HG03159 (cell line): ENCODE measurements around the gene SLC16A3.

Experiments used
- ATAC-seq: cut with Tn5 transposase; IDR thresholded peaks from one replicate; pipeline ENCODE4 v1.9.1; 2021; ENCODE audit warnings: mild to moderate bottlenecking, moderate library complexity; ENCODE audit not compliant: unreplicated experiment

SLC16A3 gene

GRCh38 chr17:82235056-82235774 lies 6.4 kb downstream of the SLC16A3 start:
- ATAC-seq = no peak

- no peak for ATAC-seq
Measured at GRCh38 chr17:82235775-82236141, 6.9 kb downstream of the SLC16A3 start.

GRCh38 chr17:82236142-82236971 lies 7.5 kb downstream of the SLC16A3 start:
- ATAC-seq = no peak

GRCh38 chr17:82237083-82237745 lies 8.4 kb downstream of the SLC16A3 start:
- no peak for ATAC-seq

GRCh38 chr17:82237746-82238471 lies 9.1 kb downstream of the SLC16A3 start:
- no peak for ATAC-seq

- no peak for ATAC-seq
Measured at GRCh38 chr17:82238472-82239201, 9.8 kb downstream of the SLC16A3 start.

GRCh38 chr17:82239401-82239925 lies 10.6 kb downstream of the SLC16A3 start:
- no peak for ATAC-seq

GRCh38 chr17:82239926-82240505 lies 11.2 kb downstream of the SLC16A3 start:
- no peak for ATAC-seq

GRCh38 chr17:82240506-82241182 lies 11.8 kb downstream of the SLC16A3 start:
- ATAC-seq = no peak

GRCh38 chr17:82241183-82241925 lies 12.5 kb downstream of the SLC16A3 start:
- no peak for ATAC-seq

- no peak for ATAC-seq
Measured at GRCh38 chr17:82241926-82242697, 13.3 kb downstream of the SLC16A3 start.

- ATAC-seq = no peak
Measured at GRCh38 chr17:82242698-82242976, 13.8 kb downstream of the SLC16A3 start.

- ATAC-seq = no peak
Measured at GRCh38 chr17:82242977-82243647, 14.3 kb downstream of the SLC16A3 start.

- ATAC-seq = no peak
Measured at GRCh38 chr17:82243648-82244412, 15.0 kb downstream of the SLC16A3 start.

GRCh38 chr17:82244413-82245133 lies 15.7 kb downstream of the SLC16A3 start:
- ATAC-seq = no peak
